ENCODE data around the gene STUM.

DNA sequence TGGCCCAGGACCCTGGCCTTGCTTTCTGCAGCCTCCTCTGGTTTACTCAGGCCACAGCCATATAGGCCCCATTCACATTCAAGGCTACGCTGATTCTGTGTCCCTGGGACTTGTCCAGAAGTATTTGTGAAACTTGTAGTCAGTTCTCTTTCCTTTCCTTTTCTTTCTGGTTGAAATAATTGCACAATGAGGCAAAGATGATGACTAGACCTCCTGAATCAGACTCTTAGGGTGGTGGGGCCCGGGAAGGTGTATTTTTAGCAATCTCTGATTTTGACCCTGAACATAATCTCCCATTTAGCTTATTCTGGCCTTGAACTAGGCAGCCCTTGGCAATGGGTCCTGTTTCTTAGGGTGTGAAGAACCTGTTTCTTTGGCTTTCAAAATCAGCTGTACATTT lies 39.9 kb downstream of the STUM start:
- TF ChIP-seq JUND (IDR thresholded peaks at IDR 0.05; ENCODE audit: low read length) = no peak
- no peak for TF ChIP-seq MAX (IDR thresholded peaks at IDR 0.05)
- TF ChIP-seq CTCF (IDR thresholded peaks at IDR 0.05; ENCODE audit: control extremely low read depth in 1 of 3, insufficient read depth in 1 of 3, low read depth in 1 of 3, low read length in 3 of 3) = no peak
- no peak for TF ChIP-seq SIN3A (conservative IDR thresholded peaks at IDR 0.05 in 1 of 2, IDR thresholded peaks at IDR 0.05 in 1 of 2; ENCODE audit: low read depth in 1 of 2, low read length in 2 of 2)
- no peak for TF ChIP-seq POLR2A (IDR thresholded peaks at IDR 0.05; ENCODE audit: control extremely low read depth in 1 of 2, low read depth in 2 of 2, low read length in 2 of 2)
- no peak for TF ChIP-seq RAD21 (IDR thresholded peaks at IDR 0.05 in 1 of 2, conservative IDR thresholded peaks at IDR 0.05 in 1 of 2; ENCODE audit: low read depth in 2 of 2, low read length in 2 of 2)
- TF ChIP-seq SUZ12 (IDR thresholded peaks at IDR 0.05; ENCODE audit: low read length) = no peak
- TF ChIP-seq BRCA1 (IDR thresholded peaks at IDR 0.05; ENCODE audit: low read depth, low read length) = no peak
- no peak for TF ChIP-seq ZNF274 (IDR thresholded peaks at IDR 0.05; ENCODE audit: borderline replicate concordance, extremely low read depth, low read length)
- TF ChIP-seq, protein P1, sequence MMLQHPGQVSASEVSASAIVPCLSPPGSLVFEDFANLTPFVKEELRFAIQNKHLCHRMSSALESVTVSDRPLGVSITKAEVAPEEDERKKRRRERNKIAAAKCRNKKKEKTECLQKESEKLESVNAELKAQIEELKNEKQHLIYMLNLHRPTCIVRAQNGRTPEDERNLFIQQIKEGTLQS (IDR thresholded peaks at IDR 0.05; ENCODE audit: insufficient read depth, low read depth, low read length) = no peak
- TF ChIP-seq, protein P2, sequence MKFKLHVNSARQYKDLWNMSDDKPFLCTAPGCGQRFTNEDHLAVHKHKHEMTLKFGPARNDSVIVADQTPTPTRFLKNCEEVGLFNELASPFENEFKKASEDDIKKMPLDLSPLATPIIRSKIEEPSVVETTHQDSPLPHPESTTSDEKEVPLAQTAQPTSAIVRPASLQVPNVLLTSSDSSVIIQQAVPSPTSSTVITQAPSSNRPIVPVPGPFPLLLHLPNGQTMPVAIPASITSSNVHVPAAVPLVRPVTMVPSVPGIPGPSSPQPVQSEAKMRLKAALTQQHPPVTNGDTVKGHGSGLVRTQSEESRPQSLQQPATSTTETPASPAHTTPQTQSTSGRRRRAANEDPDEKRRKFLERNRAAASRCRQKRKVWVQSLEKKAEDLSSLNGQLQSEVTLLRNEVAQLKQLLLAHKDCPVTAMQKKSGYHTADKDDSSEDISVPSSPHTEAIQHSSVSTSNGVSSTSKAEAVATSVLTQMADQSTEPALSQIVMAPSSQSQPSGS (IDR thresholded peaks at IDR 0.05; ENCODE audit: low read length) = no peak
- TF ChIP-seq EZH2 (IDR thresholded peaks at IDR 0.05; ENCODE audit: low read depth, low read length, severe bottlenecking) = no peak
- no peak for TF ChIP-seq CHD2 (IDR thresholded peaks at IDR 0.05; ENCODE audit: low read length)
- TF ChIP-seq PHF8 (conservative IDR thresholded peaks at IDR 0.05; ENCODE audit: low read depth, low read length) = no peak

Data from H1 (cell line).